ENCODE data around the gene PLXNA4.

Gene PLXNA4

DNA sequence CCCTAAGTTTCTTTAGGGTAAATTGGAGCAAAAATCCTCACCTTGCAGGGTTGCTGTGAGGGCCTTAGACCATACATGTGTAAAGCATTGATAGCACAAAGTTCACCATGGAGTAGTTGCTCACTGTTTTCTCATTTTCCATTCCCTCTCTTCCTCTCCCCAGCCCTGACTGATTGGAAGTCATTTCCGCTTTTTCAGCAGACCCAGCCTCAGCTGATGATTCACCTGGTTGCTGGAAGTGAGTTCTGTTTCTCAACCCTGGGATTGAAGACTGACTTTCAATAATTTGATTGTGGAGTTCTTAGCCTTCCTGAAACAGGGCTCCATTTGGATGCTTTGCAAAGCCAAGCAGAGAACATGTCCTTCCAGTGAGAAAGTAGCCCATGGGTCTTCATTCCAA, 107.0 kb downstream of the PLXNA4 start:
- no peak overlapping the region for H3K4me3 ChIP-seq (ENCODE audit: low read depth, low read length)
- DNase-seq (ENCODE audit: low read depth): no peak
- TF ChIP-seq MYC (IDR thresholded peaks at IDR 0.05; ENCODE audit: low read depth, low read length) (no peak), POLR2A (IDR thresholded peaks at IDR 0.05; ENCODE audit: extremely low read depth, insufficient read length) (no peak)
- TF ChIP-seq, protein P1, sequence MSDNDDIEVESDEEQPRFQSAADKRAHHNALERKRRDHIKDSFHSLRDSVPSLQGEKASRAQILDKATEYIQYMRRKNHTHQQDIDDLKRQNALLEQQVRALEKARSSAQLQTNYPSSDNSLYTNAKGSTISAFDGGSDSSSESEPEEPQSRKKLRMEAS (IDR thresholded peaks at IDR 0.05; ENCODE audit: low read depth, low read length): no peak
- TF ChIP-seq, protein P2, sequence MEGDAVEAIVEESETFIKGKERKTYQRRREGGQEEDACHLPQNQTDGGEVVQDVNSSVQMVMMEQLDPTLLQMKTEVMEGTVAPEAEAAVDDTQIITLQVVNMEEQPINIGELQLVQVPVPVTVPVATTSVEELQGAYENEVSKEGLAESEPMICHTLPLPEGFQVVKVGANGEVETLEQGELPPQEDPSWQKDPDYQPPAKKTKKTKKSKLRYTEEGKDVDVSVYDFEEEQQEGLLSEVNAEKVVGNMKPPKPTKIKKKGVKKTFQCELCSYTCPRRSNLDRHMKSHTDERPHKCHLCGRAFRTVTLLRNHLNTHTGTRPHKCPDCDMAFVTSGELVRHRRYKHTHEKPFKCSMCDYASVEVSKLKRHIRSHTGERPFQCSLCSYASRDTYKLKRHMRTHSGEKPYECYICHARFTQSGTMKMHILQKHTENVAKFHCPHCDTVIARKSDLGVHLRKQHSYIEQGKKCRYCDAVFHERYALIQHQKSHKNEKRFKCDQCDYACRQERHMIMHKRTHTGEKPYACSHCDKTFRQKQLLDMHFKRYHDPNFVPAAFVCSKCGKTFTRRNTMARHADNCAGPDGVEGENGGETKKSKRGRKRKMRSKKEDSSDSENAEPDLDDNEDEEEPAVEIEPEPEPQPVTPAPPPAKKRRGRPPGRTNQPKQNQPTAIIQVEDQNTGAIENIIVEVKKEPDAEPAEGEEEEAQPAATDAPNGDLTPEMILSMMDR (IDR thresholded peaks at IDR 0.05; ENCODE audit: low read depth, low read length): no peak

DNA sequence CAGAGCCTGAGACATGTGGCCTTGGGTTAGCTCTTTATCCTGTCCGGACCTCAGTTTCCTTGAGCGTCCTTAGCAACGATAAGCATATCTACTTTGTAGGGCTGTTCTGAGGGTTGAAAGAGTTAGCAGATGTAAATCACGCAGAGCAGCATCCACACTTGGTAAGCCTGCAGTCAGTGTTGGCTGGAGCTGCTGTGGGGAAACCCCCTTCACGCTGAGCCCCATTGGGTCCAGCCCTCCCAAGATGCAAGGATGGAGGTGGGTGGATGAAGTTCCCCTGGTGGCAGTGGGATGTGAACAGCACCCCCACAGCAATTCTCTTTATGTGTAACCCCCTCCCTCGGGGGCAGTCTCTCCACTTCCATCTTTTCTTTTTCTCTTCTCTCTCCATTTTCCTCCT, 109.9 kb downstream of the PLXNA4 start:
- no peak overlapping the region for H3K4me3 ChIP-seq (ENCODE audit: low read depth, low read length)
- TF ChIP-seq, protein P1 (IDR thresholded peaks at IDR 0.05; ENCODE audit: low read depth, low read length): no peak
- TF ChIP-seq POLR2A (IDR thresholded peaks at IDR 0.05; ENCODE audit: extremely low read depth, insufficient read length): no peak
- TF ChIP-seq MYC (IDR thresholded peaks at IDR 0.05; ENCODE audit: low read depth, low read length): no peak
- TF ChIP-seq, protein P2 (IDR thresholded peaks at IDR 0.05; ENCODE audit: low read depth, low read length): no peak

DNA sequence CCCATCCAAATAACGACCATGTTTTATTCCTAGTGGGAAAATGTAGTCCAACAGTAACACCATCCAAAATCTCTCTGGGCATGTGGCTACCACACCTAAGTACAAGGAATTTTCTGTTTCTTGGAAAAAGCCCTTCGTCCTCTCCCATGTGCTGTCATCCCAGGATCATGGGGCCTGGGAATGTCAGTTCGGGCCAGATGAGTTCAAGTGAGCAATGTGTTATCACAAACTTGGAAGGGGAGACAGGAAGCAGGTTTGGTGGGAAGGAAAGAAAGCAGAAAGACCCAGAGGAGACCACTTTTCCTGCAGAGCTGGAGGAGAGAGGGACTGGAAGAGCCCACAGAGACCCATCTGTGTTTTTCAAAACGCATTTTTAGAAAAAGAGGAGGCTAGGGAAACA, 110.8 kb downstream of the PLXNA4 start:
- H3K4me3 ChIP-seq (ENCODE audit: low read depth, low read length): no peak overlapping the region
- TF ChIP-seq, protein P2 (IDR thresholded peaks at IDR 0.05; ENCODE audit: low read depth, low read length): no peak
- TF ChIP-seq MYC (IDR thresholded peaks at IDR 0.05; ENCODE audit: low read depth, low read length) (no peak), POLR2A (IDR thresholded peaks at IDR 0.05; ENCODE audit: extremely low read depth, insufficient read length) (no peak)
- TF ChIP-seq, protein P1 (IDR thresholded peaks at IDR 0.05; ENCODE audit: low read depth, low read length): no peak
- no peak for DNase-seq (ENCODE audit: low read depth)

More for the DNA sequence above, 109.9 kb downstream of the PLXNA4 start:
- no peak for DNase-seq (ENCODE audit: low read depth)

DNA sequence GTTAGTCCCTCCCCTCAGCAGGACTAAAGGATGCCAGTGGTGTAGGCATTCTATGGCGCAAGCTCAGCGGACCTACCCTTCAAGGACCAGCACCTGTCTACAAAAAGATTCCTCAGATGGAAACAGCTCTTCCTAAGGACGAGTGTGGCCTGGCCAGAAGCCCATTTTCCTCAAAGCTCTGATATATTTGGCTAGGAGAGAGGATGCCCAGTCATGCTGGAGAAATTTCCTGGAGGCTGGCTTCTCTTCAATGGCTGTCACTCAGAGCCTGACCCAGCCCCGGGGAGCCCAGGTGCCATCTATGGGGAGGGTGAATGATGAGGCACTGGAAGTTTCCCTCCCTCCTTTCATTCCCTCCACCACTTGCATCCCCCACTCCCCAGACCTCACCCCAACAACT, 111.5 kb downstream of the PLXNA4 start:
- no peak for DNase-seq (ENCODE audit: low read depth)
- TF ChIP-seq, protein P1 (IDR thresholded peaks at IDR 0.05; ENCODE audit: low read depth, low read length): no peak
- TF ChIP-seq POLR2A (IDR thresholded peaks at IDR 0.05; ENCODE audit: extremely low read depth, insufficient read length) (no peak), MYC (IDR thresholded peaks at IDR 0.05; ENCODE audit: low read depth, low read length) (no peak)
- TF ChIP-seq, protein P2 (IDR thresholded peaks at IDR 0.05; ENCODE audit: low read depth, low read length): no peak
- H3K4me3 ChIP-seq (ENCODE audit: low read depth, low read length): no peak overlapping the region

DNA sequence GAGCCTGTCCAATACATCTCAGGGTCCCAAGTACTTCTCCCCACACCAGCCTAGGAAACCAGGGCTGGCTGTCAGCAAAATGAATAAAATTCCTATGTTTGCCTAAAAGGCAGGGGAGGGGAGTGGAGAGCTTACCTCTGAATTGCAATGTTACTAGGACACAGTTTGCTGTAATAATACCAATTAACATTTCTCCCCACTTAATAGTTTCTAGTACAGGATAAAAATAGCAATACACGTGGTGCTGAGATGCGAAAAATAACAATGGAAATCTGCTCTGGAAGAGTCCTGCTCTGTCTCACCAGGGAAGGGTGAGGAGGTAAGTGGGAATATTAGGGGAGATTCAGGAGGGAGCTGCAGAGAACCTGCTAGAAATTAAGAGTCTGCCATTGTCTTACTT, 112.3 kb downstream of the PLXNA4 start:
- TF ChIP-seq, protein P1 (IDR thresholded peaks at IDR 0.05; ENCODE audit: low read depth, low read length): no peak
- TF ChIP-seq, protein P2 (IDR thresholded peaks at IDR 0.05; ENCODE audit: low read depth, low read length): no peak
- no peak for TF ChIP-seq POLR2A (IDR thresholded peaks at IDR 0.05; ENCODE audit: extremely low read depth, insufficient read length)
- no peak for TF ChIP-seq MYC (IDR thresholded peaks at IDR 0.05; ENCODE audit: low read depth, low read length)
- H3K4me3 ChIP-seq (ENCODE audit: low read depth, low read length): no peak overlapping the region
- DNase-seq (ENCODE audit: low read depth): no peak
